HG03469 (cell line): ENCODE results near the gene NFIL3.

Source experiments
- ATAC-seq: cut with Tn5 transposase; IDR thresholded peaks from one replicate; pipeline ENCODE4 v1.9.1; 2021; ENCODE audit warnings: mild to moderate bottlenecking, moderate library complexity, moderate number of reproducible peaks; ENCODE audit not compliant: unreplicated experiment

The NFIL3 gene

DNA sequence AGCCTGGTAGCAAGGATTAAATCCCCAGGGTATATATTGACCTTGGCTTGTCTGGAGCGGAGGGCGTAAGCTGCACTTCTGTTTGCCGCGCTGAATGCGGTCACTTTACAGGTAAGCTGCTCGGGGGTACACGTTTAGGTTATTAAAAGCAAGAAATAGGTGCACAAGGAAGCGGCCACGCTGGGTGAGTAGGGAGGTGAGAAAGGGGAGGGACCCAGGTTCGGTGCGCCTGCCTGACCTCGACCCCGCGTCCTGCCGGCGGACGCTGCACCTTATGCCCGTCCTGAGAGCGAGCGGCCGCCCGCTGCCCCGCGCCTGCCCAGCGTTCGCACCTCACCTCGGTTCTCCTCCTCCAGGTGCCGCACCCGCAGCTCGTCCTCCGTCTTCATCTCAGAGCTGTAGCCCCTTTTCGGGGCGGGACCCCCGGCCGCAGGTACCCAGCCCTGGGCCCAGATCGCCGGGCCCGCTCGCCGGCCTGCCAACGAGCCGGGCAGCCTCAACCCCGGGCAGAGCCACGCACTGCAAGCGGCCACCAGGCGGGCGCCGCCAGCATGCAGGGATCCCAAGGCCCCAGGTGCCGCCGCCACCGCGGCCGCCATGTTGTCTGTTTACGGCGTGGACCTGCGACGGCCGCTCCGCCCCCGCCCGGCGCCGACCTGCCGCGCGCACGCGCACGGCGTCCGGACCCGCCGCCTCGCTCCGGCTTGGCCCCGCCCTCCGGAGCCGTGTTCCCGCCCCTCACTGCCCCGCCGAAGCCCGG lies 62.2 kb downstream of the NFIL3 start, which contains the start of gene AUH:
TSS of gene AUH (minus strand) at position 628 of the 760 bp plus-strand sequence. CDS start at position 599, 29 bp downstream.
- ATAC-seq = peak; percentile 72

DNA sequence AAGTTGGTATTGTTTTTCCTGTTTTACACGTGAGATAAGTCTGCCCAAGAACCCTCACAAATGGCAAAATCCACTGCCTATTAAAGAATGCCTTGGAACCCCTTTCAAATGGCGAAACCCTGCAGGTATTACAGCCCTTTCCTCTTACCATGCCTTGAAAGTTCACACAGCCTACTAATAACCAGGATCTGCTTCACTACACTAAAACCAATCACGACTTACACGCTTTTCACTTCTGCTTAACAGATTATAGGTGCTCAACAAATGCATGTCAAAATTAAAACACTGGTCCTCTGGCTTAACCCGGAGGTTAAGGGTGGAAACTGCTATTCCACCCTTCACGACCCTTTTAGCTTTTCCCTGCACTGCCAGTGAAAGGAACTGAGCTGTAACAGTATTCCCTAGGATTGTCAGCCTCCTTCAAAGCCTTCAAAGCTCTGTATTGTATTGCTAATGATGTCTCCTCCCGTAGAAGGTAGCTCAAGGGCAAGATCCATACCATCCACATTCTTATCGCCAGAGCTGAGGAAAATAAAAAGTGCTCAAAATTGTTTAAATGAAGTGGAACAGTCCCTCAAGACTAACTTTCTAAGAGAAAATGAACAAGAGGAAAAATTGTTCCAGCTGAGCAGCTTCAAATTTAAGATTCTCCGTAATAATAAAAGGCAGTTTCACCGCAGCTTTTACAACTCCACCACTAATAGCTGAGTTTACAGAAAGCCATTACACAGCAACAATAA lies 62.9 kb downstream of the NFIL3 start:
- no peak for ATAC-seq

DNA sequence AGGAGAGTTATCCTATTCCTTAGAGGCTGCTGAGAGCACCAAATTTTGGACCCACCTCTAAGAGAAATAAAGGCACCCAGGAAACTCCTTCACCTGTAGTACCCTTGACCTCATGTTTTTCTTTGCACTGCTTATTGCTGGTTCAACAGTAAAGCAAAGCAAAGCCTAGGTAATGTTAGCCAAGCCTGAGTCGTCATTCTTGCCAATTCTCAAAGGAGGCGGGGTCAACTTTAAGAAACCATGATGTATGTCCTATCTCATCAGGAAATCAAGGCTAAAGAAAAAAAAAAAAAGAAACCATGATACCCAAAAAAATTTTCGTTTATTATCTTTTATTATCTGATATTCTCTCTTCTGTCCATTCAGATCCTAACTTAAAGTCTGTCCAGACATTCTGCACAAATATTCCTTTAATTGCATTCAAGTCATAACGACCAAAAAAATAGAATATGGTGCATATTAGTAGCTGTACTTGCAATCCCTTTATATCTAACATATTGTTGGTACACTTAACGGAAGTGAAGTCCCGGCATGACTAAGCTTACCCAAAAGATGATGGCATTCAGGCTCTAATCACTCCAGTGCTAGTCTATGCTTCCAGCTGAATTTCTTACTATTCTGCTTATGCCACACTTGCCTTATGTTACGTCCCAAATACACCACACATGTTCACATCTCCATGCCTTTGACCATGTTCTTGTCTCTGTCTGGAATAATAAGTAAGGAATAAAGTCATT lies 63.7 kb downstream of the NFIL3 start:
- no peak for ATAC-seq

DNA sequence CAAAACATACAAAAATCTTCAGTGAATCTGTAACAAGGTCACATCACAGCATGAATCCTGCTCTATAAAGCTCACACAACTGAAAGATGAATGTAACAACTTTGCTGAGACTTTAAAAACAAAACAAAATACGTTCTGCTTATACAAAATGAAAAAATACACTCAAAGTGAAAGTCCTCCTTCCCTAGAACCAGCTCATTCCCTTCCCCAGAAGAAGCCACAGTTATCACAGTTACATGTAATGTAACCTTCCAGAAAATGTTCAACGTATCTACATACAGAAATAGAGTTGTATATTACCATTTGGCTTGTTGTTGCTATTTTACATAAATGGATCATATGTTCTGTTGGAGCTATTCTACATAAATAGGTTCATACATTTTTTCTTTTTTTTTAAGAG lies 64.5 kb downstream of the NFIL3 start:
- no peak for ATAC-seq
